OCI-LY7 (cell line): ENCODE data around the gene BPIFB3.

Experiments used
- CTCF ChIP-seq: fragments of 200-600 bp; sonication (generic); conservative IDR thresholded peaks from 2 replicates; pipeline ENCODE4 v1.5.1; 2014; ENCODE audit warnings: mild to moderate bottlenecking, antibody characterized with exemption, low read length, moderate library complexity, mixed read lengths
- EZH2phosphoT487 ChIP-seq: fragments of 200-600 bp; sonication (generic); IDR thresholded peaks from 2 replicates; pipeline ENCODE4 v1.6.1; 2018; ENCODE audit warnings: low read depth, borderline replicate concordance, mild to moderate bottlenecking, mixed run types, antibody characterized with exemption, low read length, moderate library complexity, mixed read lengths

GRCh38 chr20:33082546-33082945, 28.8 kb downstream of the BPIFB3 start:
- no peak for TF ChIP-seq CTCF
- TF ChIP-seq EZH2phosphoT487 = no peak
